B cell (primary cell): ENCODE results near the gene GJA9.

Experiments used
- EZH2 ChIP-seq: IDR thresholded peaks from 2 replicates; pipeline ENCODE4 v1.6.1; 2012; ENCODE audit warnings: borderline replicate concordance, low read depth, mild to moderate bottlenecking, moderate library complexity, low read length; ENCODE audit not compliant: insufficient read depth, poor library complexity, severe bottlenecking
- TF ChIP-seq, protein P1 (sequence below): fragments of 200-600 bp; IDR thresholded peaks from one replicate; pipeline ENCODE4 v1.8.0; 2022; ENCODE audit warnings: antibody characterized with exemption, mild to moderate bottlenecking

DNA sequence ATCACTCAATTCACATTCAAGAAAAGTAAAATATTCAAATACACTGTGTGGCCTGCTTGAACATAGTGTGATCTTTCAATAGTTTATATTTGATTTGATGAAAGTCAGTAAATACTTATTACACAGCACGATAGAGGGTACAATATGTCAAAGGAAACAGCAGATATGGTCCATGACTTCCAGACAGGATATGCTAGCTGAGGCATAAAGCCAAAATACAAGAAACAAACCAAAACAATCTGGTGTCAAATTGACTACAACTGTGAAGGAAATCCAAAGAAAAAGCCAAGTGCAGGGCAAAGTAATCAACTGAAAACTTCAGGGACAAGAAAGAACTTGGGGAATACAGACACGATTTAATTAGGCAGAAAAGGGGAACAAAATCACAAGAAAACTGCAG lies 41.1 kb downstream of the GJA9 start:
- TF ChIP-seq EZH2: no peak
- TF ChIP-seq, protein P1, sequence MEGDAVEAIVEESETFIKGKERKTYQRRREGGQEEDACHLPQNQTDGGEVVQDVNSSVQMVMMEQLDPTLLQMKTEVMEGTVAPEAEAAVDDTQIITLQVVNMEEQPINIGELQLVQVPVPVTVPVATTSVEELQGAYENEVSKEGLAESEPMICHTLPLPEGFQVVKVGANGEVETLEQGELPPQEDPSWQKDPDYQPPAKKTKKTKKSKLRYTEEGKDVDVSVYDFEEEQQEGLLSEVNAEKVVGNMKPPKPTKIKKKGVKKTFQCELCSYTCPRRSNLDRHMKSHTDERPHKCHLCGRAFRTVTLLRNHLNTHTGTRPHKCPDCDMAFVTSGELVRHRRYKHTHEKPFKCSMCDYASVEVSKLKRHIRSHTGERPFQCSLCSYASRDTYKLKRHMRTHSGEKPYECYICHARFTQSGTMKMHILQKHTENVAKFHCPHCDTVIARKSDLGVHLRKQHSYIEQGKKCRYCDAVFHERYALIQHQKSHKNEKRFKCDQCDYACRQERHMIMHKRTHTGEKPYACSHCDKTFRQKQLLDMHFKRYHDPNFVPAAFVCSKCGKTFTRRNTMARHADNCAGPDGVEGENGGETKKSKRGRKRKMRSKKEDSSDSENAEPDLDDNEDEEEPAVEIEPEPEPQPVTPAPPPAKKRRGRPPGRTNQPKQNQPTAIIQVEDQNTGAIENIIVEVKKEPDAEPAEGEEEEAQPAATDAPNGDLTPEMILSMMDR: no peak
